GM12865 (cell line): ENCODE data around the gene CUL3.
"Not testable (repeated sequence)": the region's sequence is repeated elsewhere in the genome, so short reads cannot be mapped to it uniquely, and the experiment has no call there.

Experiments
- DNase-seq: peaks from one replicate; pipeline ENCODE4 v3.0.0; 2010; ENCODE audit warnings: low read depth
- H3K4me3 ChIP-seq: 2 replicates; pipeline ENCODE4 v1.5.1; 2011; ENCODE audit warnings: mild to moderate bottlenecking, low read depth, low read length, control low read depth
- CTCF ChIP-seq: IDR thresholded peaks from 2 replicates; pipeline ENCODE4 v1.5.1; 2011; ENCODE audit warnings: low read length, control low read depth, low read depth, inconsistent platforms; ENCODE audit not compliant: insufficient read depth; ENCODE audit errors: missing control alignments

CUL3 gene

GRCh38 chr2:224513991-224514390 lies 71.2 kb downstream of the CUL3 start:
- no peak for DNase-seq

GRCh38 chr2:224507789-224508188 lies 77.4 kb downstream of the CUL3 start:
- TF ChIP-seq CTCF = no peak
- H3K4me3 ChIP-seq = no peak overlapping the region
- DNase-seq = no peak

More at GRCh38 chr2:224513991-224514390, 71.2 kb downstream of the CUL3 start:
- no peak overlapping the region for H3K4me3 ChIP-seq
- no peak for TF ChIP-seq CTCF

- no peak for TF ChIP-seq CTCF
- H3K4me3 ChIP-seq = no peak overlapping the region
- no peak for DNase-seq
These were observed 78.7 kb downstream of the CUL3 start for GRCh38 chr2:224506494-224506893.

- TF ChIP-seq CTCF = no peak
- no peak for DNase-seq
- H3K4me3 ChIP-seq = no peak overlapping the region
These were observed 86.2 kb downstream of the CUL3 start for GRCh38 chr2:224498991-224499390.

GRCh38 chr2:224492531-224492930 lies 92.6 kb downstream of the CUL3 start:
- no peak for TF ChIP-seq CTCF
- DNase-seq = no peak
- no peak overlapping the region for H3K4me3 ChIP-seq

- DNase-seq, H3K4me3 ChIP-seq: not testable (repeated sequence)
These were observed 97.2 kb downstream of the CUL3 start for GRCh38 chr2:224487940-224488339.

GRCh38 chr2:224485081-224486014 lies 99.8 kb downstream of the CUL3 start:
- not testable (repeated sequence) for DNase-seq, H3K4me3 ChIP-seq

GRCh38 chr2:224479826-224480225 lies 105.3 kb downstream of the CUL3 start:
- DNase-seq = no peak
- no peak for TF ChIP-seq CTCF
- no peak overlapping the region for H3K4me3 ChIP-seq
